ENCODE data around the gene MYO9A.
"Not testable (repeated sequence)": the region's sequence is repeated elsewhere in the genome, so short reads cannot be mapped to it uniquely, and the experiment has no call there.

Gene MYO9A

DNA sequence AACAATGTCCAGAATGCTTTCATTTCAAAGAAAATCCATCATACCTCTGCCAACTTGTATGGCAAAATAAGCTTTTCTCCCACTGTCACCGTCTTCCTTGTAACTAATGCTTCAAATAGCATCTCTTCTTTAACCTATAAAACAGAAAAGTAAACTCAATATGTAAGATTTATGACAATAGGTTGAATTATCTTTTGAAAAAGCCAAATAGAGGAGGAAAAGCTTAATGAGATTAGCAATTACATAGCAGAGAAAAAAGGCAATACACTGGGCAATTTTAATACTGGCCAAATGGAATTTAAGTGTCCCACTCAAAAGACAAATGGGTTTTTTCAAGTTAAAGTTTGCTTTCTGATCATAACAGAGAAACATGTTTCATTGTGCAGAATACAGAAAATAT, 118.1 kb downstream of the MYO9A start:
- TF ChIP-seq CTCF (IDR thresholded peaks at IDR 0.05; ENCODE audit: low read depth, low read length), result no peak
- H3K4me3 ChIP-seq (ENCODE audit: low read depth, low read length), result no peak overlapping the region
- in situ Hi-C loops (cut with HindIII; ENCODE audit: low sequenced_read_pairs), result no loop called here
- DNase-seq (ENCODE audit: low read depth, low spot score), result no peak

- H3K4me3 ChIP-seq (ENCODE audit: low read depth, low read length); in situ Hi-C loops (cut with HindIII; ENCODE audit: low sequenced_read_pairs); DNase-seq (ENCODE audit: low read depth, low spot score): not testable (repeated sequence)
These were observed 119.2 kb downstream of the MYO9A start for GRCh38 chr15:71998717-71999116.

DNA sequence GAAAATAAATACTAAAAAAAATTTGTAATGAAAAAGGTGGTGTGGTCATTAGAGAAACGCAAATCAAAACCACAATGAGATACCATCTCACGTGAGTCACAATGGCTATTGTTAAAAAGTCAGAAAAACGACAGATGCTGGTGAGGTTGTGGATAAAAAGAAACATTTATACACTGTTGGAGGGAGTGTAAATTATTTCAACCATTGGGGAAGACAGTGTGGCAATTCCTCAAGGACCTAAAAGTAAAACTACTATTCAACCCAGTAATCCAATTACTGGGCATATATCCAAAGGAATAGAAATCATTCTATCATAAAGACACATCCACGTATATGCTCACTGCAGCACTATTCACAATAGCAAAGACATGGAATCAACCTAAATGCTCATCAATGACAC, 120.3 kb downstream of the MYO9A start:
- DNase-seq (ENCODE audit: low read depth, low spot score), result peak; percentile 32
- H3K4me3 ChIP-seq (ENCODE audit: low read depth, low read length), result no peak overlapping the region
- in situ Hi-C loops (cut with HindIII; ENCODE audit: low sequenced_read_pairs), result no loop called here
- TF ChIP-seq CTCF (IDR thresholded peaks at IDR 0.05; ENCODE audit: low read depth, low read length), result no peak

- DNase-seq (ENCODE audit: low read depth, low spot score), result no peak
- no peak overlapping the region for H3K4me3 ChIP-seq (ENCODE audit: low read depth, low read length)
- in situ Hi-C loops (cut with HindIII; ENCODE audit: low sequenced_read_pairs), result no loop called here
- TF ChIP-seq CTCF (IDR thresholded peaks at IDR 0.05; ENCODE audit: low read depth, low read length), result no peak
These were observed 142.2 kb downstream of the MYO9A start for GRCh38 chr15:71975816-71976150.

DNA sequence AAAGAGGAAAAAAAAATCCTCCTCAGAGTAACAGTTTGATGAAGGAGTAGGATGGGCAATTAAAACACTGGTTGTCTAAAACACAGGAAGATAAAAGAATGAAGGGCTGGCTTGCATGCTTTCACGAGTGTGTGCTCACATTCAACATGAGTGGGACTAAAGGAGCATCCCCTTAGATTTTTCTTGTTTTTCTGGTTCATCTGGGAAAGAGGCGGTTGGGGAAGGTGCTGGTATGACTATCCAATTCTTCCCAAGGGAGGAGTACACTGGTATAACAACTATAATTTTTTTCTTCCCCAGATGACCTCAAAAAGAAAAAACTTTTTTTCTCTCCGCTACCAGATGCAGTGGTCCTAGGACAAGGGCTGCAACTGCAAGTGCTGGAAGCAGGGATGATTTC, 143.7 kb downstream of the MYO9A start:
- in situ Hi-C loops (cut with HindIII; ENCODE audit: low sequenced_read_pairs), result no loop called here
- no peak overlapping the region for H3K4me3 ChIP-seq (ENCODE audit: low read depth, low read length)
- no peak for TF ChIP-seq CTCF (IDR thresholded peaks at IDR 0.05; ENCODE audit: low read depth, low read length)
- no peak for DNase-seq (ENCODE audit: low read depth, low spot score)

- no peak for TF ChIP-seq CTCF (IDR thresholded peaks at IDR 0.05; ENCODE audit: low read depth, low read length)
- no peak overlapping the region for H3K4me3 ChIP-seq (ENCODE audit: low read depth, low read length)
- in situ Hi-C loops (cut with HindIII; ENCODE audit: low sequenced_read_pairs), result no loop called here
- DNase-seq (ENCODE audit: low read depth, low spot score), result no peak
These were observed 144.6 kb downstream of the MYO9A start for GRCh38 chr15:71973366-71973765.

- H3K4me3 ChIP-seq (ENCODE audit: low read depth, low read length), result no peak overlapping the region
- no peak for DNase-seq (ENCODE audit: low read depth, low spot score)
- TF ChIP-seq CTCF (IDR thresholded peaks at IDR 0.05; ENCODE audit: low read depth, low read length), result no peak
- in situ Hi-C loops (cut with HindIII; ENCODE audit: low sequenced_read_pairs), result no loop called here
These were observed 146.0 kb downstream of the MYO9A start for GRCh38 chr15:71971905-71972304.
